SH-SY5Y (cell line): ENCODE measurements around the gene EIF4G3.

Experiments used
- GATA2 ChIP-seq: IDR thresholded peaks from 2 replicates; pipeline ENCODE4 v1.6.1; 2011; ENCODE audit warnings: mild to moderate bottlenecking, low read depth, low read length
- GATA3 ChIP-seq: IDR thresholded peaks from 2 replicates; pipeline ENCODE4 v1.6.1; 2011; ENCODE audit warnings: low read depth, mild to moderate bottlenecking, low read length, moderate library complexity

- TF ChIP-seq GATA2 = no peak
- TF ChIP-seq GATA3 = no peak
These were observed 173.2 kb downstream of the EIF4G3 start for GRCh38 chr1:21003281-21004045.
